GM10248 (cell line): Measurements from ENCODE around the gene LNX1.

ENCODE experiments used
- CTCF ChIA-PET: fragments of 300-600 bp; sonication (Branson Sonifier 250); formaldehyde crosslinking; extraction: SDS; loops from one replicate; lab custom pipeline; 2021; ENCODE audit warnings: antibody characterized with exemption; lab: Yijun Ruan, JAX
- POLR2A ChIA-PET: fragments of 350-650 bp; sonication (Branson Sonifier 250); formaldehyde crosslinking; extraction: SDS; loops from one replicate; lab custom pipeline; 2020; ENCODE audit warnings: antibody characterized with exemption; lab: Yijun Ruan, JAX
- DNase-seq: peaks from one replicate; pipeline ENCODE4 v3.0.0; 2012; ENCODE audit errors: extremely low spot score
- TF ChIP-seq, protein P1 (sequence below): IDR thresholded peaks from 2 replicates; pipeline ENCODE4 v1.5.1; 2012; ENCODE audit warnings: mild to moderate bottlenecking, low read depth; ENCODE audit errors: extremely low read depth, missing control alignments, control extremely low read depth

Gene LNX1

DNA sequence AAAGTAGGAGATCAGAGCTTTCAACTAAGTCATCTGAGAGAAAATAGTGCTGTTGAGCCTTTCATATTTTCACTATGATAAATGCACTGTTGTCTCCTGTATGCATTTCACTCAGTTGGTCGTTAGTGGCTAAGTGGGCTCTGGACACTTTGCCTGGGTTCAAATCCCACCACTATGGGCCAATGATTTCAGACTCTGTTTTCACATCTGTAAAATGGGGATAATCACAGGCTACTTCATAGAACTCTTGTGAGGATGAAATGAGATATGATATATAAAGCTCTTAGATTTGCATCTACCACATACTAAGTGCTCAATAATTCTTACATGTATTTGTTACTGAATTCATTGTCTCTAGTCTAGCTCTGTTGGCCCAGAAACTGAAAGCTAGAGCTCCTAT, 16.8 kb downstream of the LNX1 start:
- POLR2A ChIA-PET = no interaction called here
- TF ChIP-seq, protein P1, sequence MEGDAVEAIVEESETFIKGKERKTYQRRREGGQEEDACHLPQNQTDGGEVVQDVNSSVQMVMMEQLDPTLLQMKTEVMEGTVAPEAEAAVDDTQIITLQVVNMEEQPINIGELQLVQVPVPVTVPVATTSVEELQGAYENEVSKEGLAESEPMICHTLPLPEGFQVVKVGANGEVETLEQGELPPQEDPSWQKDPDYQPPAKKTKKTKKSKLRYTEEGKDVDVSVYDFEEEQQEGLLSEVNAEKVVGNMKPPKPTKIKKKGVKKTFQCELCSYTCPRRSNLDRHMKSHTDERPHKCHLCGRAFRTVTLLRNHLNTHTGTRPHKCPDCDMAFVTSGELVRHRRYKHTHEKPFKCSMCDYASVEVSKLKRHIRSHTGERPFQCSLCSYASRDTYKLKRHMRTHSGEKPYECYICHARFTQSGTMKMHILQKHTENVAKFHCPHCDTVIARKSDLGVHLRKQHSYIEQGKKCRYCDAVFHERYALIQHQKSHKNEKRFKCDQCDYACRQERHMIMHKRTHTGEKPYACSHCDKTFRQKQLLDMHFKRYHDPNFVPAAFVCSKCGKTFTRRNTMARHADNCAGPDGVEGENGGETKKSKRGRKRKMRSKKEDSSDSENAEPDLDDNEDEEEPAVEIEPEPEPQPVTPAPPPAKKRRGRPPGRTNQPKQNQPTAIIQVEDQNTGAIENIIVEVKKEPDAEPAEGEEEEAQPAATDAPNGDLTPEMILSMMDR = no peak
- DNase-seq = no peak
- CTCF ChIA-PET = interaction anchor here (1.0 kb wide), 1 partner anchor 230 kb away, joined by 4 read pairs; no protein-coding TSS in a partner anchor

DNA sequence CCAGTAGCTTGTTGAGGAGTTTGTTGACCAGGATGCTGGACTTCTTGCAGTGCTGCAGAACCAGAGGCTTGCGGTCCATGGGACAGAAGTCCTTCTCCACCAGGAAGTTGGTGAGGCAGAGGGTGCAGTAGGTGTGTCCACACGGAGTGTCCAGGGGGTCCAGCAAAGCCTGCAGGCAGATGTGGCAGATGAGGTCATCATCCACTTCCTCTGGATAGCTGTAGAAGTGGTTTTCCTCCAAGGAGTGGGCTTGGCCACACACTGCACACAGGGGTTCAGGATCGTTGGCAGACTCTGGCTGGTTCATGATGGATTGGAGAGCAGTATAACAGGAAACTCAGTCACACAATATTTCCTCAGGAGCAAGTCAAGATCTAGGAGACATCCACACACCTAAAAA, 17.6 kb downstream of the LNX1 start:
- TF ChIP-seq, protein P1 = no peak

DNA sequence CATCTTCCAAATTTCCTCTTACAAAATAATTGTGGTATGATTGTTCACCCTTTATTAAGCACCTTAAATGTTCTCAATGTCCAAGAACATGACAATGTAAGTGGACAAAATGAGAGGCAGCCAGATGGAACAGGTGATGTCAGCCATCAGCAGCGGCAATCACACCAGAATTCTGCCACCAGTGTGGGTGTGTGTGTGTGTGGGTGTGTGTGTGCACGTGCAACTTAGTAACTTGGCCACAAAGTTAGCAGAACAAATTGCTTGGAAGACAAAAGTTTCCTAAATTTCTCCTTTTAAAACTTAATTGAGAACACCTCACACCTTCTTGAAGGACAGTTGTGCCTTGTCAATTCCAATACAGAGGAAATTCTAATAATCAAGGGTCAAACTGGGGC, 18.7 kb downstream of the LNX1 start:
- ChIA-PET POLR2A (no interaction called here), CTCF (no interaction called here)
- TF ChIP-seq, protein P1 = no peak
- no peak for DNase-seq

More for the DNA sequence above, 17.6 kb downstream of the LNX1 start:
- POLR2A ChIA-PET = no interaction called here
- CTCF ChIA-PET = no interaction called here
- DNase-seq = no peak

DNA sequence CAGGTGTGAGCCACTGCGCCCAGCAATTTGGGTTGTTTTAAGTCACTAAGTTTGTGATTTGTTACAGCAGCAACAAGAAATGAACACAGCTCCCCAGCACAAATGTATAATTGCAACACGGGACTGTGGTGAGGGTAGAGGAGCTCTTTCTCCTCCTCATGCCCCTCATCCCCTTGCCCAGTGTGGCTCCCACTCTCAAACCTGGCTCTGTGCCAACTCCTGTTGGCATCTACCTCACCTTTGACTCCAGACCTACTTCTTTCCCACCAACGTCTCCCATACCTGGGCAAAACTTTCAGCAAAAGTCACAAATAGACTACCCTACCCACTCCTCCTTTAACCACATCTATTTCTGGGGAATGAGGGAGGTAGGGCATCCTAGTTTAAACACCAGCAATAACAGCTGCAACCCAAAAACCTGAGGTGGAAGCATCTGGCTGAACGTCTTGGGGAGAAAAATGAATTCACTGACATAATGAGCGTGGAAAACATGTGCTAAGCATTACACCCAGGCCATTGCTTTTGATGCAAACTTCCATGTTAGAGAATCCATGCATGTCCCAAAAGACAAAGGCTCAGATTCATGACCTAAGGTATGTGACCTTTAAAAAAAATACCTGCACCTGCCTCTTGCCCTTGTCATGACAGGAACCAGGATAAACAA, 19.2 kb downstream of the LNX1 start:
- TF ChIP-seq, protein P1 = no peak
- ChIA-PET CTCF (no interaction called here), POLR2A (no interaction called here)

DNA sequence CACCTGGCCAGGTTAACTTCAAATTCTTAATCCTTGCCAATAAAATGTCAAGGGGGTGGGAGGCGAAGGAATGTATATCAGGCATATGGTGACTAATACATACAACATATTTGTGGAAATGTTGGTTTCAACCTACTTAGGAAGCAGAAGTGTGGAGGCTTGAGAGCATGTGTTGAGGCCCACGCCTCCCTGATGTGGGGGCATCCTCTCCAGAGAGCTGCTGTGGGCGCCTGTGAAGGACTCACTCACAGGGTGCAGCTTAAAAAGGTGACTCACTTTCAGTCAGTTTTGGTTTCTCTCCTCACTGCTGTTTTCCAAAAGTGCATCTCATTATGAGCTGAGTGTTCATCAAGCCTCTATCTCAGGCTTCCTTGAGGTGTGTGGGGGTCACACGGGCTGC, 27.5 kb downstream of the LNX1 start:
- peak; percentile 59 for DNase-seq
- TF ChIP-seq, protein P1 = no peak
- CTCF ChIA-PET = no interaction called here
- POLR2A ChIA-PET = no interaction called here

More for the DNA sequence above, 19.2 kb downstream of the LNX1 start:
- no peak for DNase-seq

DNA sequence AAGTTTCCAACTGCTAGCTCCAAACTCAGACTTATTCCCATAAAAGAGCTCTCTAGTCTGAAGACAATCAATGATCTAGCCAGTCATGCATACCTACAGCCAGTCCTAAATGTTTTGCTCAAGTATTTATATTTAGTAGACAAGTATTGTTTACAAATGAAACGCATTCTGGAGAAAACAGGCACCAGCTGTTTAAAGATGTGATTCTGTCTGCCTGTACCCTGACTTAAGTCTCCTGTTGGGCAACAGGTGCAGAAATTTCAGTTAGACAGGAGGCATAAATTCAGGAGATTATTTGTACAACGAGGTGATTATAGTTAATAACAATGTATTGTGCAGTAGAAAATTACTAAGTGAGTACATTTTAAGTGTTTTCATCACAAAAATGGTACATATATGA, 28.9 kb downstream of the LNX1 start:
- POLR2A ChIA-PET = no interaction called here
- DNase-seq = no peak
- TF ChIP-seq, protein P1 = no peak
- CTCF ChIA-PET = interaction anchor here (1.3 kb wide), 1 partner anchor 13 kb away, joined by 4 read pairs; no protein-coding TSS in a partner anchor
